Neural progenitor cell (in vitro differentiated cells): ENCODE results near the gene ZSCAN10.

Experiments used
- EZH2 ChIP-seq: fragments of 200-600 bp; sonication (generic); IDR thresholded peaks from 2 replicates; pipeline ENCODE4 v1.6.1; 2017; ENCODE audit warnings: antibody characterized with exemption, mild to moderate bottlenecking, moderate library complexity
- EZH2phosphoT487 ChIP-seq: fragments of 200-600 bp; sonication (generic); IDR thresholded peaks from 2 replicates; pipeline ENCODE4 v1.6.1; 2017; ENCODE audit warnings: antibody characterized with exemption
- TF ChIP-seq, protein P1 (sequence below): fragments of 200-600 bp; sonication (generic); IDR thresholded peaks from 2 replicates; pipeline ENCODE4 v1.5.1; 2017; ENCODE audit warnings: antibody characterized with exemption, mild to moderate bottlenecking

DNA sequence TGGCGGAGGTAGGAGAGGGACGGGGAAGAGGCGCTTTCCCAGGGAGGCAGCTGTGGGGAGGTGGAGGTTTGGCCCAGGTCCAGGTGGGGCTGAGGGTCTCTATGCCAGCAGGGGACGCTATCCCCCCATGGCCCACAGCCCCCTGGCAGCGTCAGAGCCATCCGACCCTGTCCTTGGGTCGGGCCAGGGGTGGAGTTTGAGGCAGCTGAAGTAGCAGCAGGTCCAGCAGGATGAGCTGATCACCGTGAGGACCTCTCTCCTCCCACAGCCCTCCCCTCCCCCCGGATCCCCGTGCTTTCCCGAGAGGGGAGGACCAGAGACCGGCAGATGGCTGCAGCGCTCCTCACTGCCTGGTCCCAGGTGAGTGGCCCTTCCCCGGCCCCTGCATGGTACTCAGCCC, 16.5 kb upstream of the ZSCAN10 start:
- TF ChIP-seq, protein P1, sequence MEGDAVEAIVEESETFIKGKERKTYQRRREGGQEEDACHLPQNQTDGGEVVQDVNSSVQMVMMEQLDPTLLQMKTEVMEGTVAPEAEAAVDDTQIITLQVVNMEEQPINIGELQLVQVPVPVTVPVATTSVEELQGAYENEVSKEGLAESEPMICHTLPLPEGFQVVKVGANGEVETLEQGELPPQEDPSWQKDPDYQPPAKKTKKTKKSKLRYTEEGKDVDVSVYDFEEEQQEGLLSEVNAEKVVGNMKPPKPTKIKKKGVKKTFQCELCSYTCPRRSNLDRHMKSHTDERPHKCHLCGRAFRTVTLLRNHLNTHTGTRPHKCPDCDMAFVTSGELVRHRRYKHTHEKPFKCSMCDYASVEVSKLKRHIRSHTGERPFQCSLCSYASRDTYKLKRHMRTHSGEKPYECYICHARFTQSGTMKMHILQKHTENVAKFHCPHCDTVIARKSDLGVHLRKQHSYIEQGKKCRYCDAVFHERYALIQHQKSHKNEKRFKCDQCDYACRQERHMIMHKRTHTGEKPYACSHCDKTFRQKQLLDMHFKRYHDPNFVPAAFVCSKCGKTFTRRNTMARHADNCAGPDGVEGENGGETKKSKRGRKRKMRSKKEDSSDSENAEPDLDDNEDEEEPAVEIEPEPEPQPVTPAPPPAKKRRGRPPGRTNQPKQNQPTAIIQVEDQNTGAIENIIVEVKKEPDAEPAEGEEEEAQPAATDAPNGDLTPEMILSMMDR, result peak; percentile 13
- TF ChIP-seq EZH2phosphoT487, result no peak
- TF ChIP-seq EZH2, result no peak
